ENCODE data around the gene KCTD13. TPM values are rescaled to one million over a fixed set of nuclear protein-coding genes. Genes with fewer than 3 reads are reported as not detected.
"Not testable (repeated sequence)": the region's sequence is repeated elsewhere in the genome, so short reads cannot be mapped to it uniquely, and the experiment has no call there.

KCTD13 gene
- total RNA-seq, 1 experiment from 2014 or later, result 11.0 TPM

DNA sequence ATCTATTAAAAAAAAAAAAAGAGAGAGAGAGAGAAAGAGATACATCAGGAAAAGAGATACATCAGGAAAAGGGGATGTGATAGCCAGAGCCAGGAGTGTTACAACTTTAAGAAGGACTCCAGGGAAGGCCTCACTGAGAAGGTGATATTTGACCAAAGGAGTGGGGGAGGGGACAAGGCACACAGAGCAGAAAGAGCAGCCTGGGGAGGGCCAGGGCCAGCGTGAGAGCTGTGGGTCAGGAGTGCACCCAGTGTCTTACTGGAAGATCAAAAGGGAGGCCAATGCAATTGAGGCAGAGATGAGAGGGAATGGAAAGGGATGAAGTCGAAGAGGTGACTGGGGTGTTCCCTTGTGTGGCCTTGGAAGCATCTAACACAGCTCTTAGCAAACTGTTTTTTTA is 18.1 kb downstream of the KCTD13 start:
- DNase-seq (ENCODE audit: low spot score), result no peak

GRCh38 chr16:29906520-29907244 is 19.3 kb downstream of the KCTD13 start:
- DNase-seq (ENCODE audit: low spot score), result no peak

GRCh38 chr16:29905668-29906067 is 20.4 kb downstream of the KCTD13 start:
- DNase-seq (ENCODE audit: low spot score), result no peak

DNA sequence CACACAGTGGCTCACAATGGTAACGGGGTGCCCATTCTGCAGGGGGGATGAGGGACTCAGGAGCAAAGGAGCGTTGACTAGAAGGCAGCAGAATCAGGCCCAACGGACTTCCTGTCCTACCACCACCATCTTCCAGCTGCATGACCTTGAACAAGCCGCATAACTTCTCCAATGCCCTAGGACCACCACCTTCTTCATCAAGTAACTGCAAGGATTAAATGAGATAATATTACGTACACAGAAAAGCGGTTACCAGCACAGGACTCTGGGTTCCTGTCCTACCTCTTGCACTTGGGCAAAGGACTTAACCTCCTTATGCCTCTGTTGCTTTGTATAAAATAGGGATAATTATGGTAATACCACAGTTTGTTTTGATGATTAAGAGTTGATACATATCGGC is 21.1 kb downstream of the KCTD13 start:
- DNase-seq (ENCODE audit: low spot score), result no peak

DNA sequence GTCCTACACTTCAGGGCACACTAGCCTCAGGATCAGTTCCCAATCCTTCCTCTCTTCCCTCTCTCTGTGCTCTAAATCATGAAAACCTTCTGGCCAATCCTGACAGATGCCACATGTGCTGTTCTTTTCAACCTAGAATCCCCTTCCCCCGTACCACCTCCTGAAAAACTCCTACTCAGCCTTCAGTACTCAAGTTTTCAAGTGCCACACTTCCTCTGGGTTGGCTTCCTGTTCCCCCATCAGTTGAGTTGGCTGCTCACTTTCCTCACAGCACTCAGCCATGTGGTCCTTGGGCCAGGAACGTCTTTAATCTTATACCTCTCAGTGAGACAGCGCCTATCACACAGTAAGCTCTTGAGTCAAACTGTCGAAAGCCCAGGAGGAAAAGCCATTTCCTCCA is 22.4 kb downstream of the KCTD13 start:
- DNase-seq (ENCODE audit: low spot score), result no peak

DNA sequence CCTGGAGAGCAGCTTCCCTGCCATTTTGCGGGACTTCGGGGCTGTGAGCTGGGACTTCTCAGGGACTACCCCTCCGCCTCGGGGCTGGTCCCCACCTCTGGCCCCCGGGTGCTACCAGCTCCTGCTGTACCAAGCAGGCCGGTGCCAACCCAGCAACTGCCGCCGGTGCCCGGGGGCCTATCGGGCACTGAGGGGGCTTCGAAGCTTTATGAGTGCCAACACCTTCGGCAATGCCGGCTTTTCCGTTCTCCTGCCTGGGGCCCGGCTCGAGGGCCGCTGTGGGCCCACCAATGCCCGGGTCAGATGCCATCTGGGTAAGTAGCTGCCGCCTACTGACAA is 24.4 kb downstream of the KCTD13 start:
- DNase-seq (ENCODE audit: low spot score), result no peak

DNA sequence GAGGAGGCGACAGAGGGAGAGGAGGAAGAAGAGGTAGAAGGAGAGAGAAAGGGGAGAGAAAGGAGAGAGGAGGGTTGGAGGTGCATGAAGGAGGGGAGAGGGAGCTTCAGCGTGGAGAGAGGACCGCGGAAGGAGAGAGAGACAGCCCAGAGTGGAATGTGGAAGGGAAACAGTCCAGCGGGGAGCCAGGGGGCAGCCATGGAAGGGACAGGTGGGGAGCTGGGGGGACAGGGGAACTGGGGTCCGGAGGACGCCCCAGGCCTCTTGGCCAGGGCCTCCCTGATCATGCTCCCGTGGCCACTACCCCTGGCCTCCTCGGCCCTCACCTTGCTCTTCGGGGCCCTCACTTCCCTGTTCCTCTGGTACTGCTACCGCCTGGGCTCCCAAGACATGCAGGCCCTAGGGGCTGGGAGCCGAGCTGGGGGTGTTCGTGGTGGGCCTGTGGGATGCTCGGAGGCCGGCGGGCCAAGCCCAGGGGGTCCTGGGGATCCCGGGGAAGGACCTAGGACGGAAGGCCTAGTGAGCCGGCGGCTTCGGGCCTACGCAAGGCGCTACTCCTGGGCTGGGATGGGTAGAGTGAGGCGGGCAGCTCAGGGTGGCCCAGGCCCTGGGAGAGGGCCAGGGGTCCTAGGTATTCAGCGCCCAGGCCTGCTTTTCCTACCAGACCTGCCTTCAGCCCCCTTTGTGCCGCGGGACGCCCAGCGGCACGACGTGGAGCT is 25.0 kb downstream of the KCTD13 start:
- peak; percentile 22 for DNase-seq (ENCODE audit: low spot score)

DNA sequence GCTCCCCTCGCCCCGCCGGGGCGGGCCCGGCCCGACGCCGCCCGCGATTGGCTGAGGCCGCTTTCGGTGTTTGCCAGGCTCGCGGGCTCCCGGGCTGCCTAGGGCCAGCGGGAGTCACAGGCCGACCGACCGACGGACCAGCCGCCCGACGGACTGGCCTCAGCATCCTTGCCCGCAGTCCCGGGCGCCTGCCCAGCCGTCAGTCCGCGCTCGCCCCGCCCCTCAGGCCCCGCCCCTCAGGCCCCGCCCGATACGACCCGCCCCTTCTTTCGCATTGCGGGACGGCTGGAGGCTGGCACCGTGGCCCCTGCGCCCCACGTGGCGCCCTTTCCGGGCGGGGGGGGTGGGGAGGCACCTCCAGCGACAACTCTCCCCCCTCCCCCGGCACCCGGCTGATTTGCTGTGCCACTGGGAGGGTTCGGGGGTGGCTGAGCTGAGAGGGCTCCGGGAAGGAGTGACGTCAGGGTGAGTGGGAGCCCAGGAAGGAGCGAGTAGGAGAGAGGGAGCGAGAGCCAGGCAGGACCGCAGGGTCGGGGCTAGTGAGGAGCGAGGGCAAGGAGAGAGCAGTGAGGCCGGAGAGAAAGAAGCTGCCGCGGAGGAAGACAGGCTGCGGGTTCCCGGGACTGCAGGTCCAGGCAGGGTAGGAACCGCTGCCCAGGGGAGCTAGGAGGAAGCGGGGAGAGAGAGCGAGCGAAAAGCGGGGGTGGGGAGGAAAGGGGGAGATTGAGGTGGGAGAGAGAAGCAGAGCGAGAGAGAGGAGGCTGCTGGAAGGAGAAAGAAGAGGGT is 25.7 kb downstream of the KCTD13 start, which contains the start of gene ASPHD1:
Gene ASPHD1, plus strand, starts transcription at position 387 of the 786 bp plus-strand sequence. CDS start 484 bp downstream, outside the sequence.
- peak; percentile 88 for DNase-seq (ENCODE audit: low spot score)

GRCh38 chr16:29899516-29900101 is 26.4 kb downstream of the KCTD13 start, which contains the start of gene SEZ6L2:
SEZ6L2 (minus strand) TSS chr16:29899550; CDS start chr16:29899019, 531 bp downstream.
- DNase-seq (ENCODE audit: low spot score), result peak; percentile 94

DNA sequence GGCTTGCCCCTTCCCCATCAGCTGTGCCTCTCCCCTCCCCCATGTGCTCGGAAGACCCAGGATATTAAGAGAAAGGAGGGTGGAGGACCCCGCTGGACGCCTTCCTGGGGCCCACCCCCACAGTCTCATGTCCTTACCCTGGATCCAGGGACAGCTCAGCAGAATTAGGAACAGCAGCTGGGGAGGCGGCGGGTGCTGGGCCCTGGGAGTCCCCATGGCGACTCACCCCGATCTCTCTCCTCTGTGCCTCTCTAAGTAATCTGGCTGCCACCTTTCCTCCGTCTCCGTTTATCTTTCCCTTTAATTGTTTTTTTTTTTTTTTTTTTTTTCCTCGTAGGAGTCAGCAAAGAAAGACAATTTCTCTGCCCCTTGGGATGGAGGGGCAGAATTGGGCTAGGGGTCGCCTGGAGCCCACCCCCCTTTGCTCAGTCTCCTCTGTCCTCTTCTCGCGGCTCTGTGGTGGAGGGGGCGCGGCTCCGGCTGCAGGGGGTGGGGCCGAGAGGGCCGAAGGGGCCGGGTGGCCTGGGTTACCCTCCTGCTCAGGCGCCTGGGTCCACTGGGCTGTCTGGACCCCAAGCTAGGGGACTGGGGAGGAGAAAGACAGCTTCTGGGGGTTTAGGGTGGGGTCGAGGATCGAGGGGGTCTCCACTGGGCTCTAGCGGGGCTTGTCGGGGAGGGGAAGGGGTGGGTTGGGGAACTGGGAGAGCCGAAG is 27.1 kb downstream of the KCTD13 start:
- DNase-seq (ENCODE audit: low spot score), result peak; percentile 22

DNA sequence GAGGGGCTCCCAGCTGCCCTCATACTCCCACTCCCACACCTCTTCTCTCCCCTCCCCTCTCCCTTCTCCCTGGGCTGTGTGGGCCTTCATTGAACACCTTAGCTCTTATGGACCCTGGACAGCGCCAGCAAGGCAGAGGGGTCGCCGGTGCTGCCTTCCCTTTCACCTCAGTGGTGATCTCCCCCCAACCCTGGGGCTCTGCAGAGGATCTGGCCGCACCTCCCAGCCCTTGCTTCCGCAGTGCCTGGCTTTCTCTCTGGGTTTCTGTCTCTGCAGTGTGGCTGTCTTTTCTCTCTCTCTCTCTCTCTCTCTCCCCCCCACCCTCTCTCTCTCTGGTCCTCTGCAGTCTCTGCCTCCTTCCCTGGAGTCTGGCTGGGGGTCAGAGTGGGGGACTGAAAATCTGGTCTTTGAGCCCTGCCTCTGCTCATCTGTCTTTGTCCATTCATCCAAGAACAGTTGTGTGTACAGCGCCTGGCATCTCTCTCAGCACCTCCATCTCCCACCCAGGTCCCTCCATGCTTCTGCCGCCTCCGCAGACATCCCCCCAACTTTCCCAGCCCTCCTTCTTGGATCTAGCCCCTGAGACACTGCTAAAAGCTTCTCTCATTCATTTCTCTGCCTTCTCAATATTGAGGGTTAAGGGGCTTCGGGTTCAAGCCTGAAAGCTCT is 27.8 kb downstream of the KCTD13 start:
- no peak for DNase-seq (ENCODE audit: low spot score)

DNA sequence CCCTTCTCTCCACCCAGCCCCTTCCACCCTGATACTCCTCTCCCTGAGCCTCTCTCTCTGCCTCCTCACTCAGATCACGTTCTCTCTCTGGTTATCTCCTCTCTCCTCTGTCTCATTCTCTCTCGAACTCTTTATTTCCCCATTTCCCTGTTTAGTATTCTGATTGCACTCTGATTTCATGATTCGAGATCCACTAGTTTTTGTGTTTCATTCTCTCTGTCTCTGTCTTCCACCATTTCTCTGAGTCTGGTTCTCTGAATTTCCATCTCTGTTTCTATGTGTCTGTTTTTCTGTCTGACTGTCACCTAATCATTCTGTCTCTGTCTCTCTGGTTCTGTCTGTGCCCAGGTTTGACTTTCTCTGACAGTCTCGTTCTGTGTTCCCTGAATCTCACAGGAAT is 28.7 kb downstream of the KCTD13 start:
- DNase-seq (ENCODE audit: low spot score), result no peak

GRCh38 chr16:29896841-29897240 is 29.2 kb downstream of the KCTD13 start:
- DNase-seq (ENCODE audit: low spot score), result no peak

GRCh38 chr16:29894352-29894751 is 31.7 kb downstream of the KCTD13 start:
- no peak for DNase-seq (ENCODE audit: low spot score)

DNA sequence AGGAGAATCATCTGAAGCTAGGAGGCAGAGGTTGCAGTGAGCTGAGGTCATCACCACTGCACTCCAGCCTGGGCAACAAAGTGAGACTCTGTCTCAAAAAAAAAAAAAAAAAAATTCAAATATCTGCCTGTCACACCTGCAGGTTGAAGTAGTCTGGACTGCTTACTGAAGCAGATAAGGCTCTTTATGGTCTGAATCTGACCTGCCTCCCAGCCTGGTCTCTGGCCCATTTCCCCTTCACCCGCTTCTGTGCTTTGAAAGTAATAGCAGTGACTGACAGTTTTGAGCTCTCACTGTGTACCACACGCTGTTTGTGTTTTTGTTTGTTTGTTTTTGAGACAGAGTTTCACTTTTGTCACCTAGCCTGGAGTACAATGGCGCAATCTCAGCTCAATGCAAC is 32.5 kb downstream of the KCTD13 start:
- no peak for DNase-seq (ENCODE audit: low spot score)

GRCh38 chr16:29892458-29892813 is 33.6 kb downstream of the KCTD13 start:
- DNase-seq (ENCODE audit: low spot score), result no peak

DNA sequence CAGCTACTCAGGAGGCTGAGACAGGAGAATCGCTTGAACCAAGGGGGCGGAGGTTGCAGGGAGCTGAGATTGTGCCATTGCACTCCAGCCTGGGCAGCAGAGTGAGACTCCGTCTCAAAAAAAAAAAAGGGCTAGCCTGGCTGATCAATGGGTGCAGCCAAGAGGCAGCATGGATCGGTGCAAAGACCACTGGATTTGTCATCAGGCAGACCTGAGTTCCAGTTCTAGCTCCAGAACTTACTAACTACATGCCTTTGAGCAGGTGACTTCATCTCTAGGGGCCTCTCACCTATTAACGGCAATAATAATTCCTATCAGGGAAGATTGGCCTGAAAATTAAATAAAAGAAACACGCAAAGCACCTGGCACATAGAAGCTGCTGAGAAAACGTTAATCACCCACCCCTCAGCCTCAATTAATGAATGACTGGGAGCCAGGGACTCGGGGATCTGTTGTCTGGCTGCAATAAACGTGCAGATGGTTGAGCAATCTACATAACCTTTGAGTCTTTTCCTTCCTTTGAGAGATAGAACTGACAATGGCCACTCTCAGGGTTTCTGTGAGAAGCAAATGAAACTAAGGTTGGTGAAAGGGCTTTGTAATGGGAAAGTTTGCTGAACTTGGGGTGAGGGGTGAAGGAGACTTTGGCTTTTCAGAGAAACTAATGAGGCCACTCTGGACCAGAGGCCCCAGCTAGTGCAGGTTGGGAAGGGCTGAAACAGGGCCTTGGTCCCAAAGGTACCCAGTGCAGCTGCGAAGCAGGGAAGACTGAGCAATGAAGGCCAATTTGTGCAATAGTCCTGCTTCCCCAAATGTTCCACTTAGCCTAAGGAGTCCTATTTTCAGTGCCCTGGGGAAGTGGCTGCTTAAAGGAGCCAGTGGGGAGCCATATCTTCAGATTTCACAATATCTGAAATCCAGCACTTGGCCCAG is 34.2 kb downstream of the KCTD13 start:
- DNase-seq (ENCODE audit: low spot score), result no peak

DNA sequence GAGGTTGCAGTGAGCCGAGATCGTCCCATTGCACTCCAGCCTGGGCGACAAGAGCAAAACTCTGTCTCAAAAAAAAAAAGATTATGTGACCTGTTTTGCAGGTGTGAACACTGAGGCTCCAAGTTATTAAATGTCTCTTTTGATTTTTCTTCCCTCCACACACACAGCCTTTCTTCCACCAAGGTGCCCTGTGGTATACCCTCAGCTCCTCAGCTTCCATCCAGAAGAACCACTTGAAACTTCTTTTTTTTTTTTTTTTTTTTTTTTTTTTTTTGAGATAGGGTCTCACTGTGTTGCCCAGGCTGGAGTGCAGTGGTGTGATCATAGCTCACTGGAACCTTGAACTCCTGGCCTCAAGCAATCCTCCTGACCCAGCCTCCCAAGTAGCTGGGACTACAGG is 36.7 kb downstream of the KCTD13 start:
- not testable (repeated sequence) for DNase-seq (ENCODE audit: low spot score)

DNA sequence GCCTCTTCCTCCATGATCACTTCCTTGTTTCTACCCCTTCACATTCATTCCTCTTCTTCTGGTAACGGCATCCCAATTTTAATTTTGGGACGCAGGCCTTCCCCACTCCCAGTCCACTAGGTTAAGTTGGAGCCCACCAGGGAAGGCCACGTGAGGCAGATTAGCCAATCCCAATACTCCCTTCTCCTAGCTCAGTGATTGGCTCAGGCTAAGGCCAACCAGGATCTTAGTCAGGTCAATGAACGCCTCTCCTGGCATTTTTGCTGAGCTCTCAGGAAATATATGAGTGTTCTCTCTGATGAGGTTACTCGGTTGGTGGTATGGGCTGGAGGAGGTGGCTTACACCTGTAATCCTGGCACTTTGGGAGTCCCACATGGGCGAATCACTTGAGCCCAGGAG is 42.0 kb downstream of the KCTD13 start:
- DNase-seq (ENCODE audit: low spot score), result no peak

GRCh38 chr16:29881050-29881449 is 45.0 kb downstream of the KCTD13 start:
- DNase-seq (ENCODE audit: low spot score), result no peak
